Activated T-helper 2 cell treated with anti-CD3 and anti-CD28 coated beads, Interferon-gamma antibody, Interleukin-2, Interleukin-4, amounts not matched to agents 10 μg/mL and 5 μg/mL and 100 μg/mL, durations not matched to agents 14 hours and 24 hours and 36 hours (primary cell): ENCODE measurements around the gene RSPH1. TPM values are rescaled to one million over a fixed set of nuclear protein-coding genes. Genes with fewer than 3 reads are reported as not detected.

Experiments
- total RNA-seq: library from RNA; stranded (reverse); gene quantifications from 2 replicates; pipeline ENCODE4 v1.2.3, GENCODE V29; 2022

The RSPH1 gene
- total RNA-seq, 1 donor from 2014 or later, result not detected

Other genes starting within 250 kb of the RSPH1 start
- gene TFF3, start 180.8 kb downstream of the RSPH1 start, total RNA-seq, result not detected in 2 replicates
- gene TFF2, start 145.2 kb downstream of the RSPH1 start, total RNA-seq, result not detected in 2 replicates
- gene TFF1, start 129.7 kb downstream of the RSPH1 start, total RNA-seq, result 0.48 and 0.51 TPM in 2 replicates
- gene TMPRSS3, start 100.2 kb downstream of the RSPH1 start, total RNA-seq, result 81.0 and 88.1 TPM in 2 replicates
- 86.0 and 87.4 TPM in 2 replicates for gene UBASH3A, start 92.3 kb downstream of the RSPH1 start, total RNA-seq
- gene SLC37A1, start 17.6 kb upstream of the RSPH1 start, total RNA-seq, result 21.6 and 22.3 TPM in 2 replicates
- gene PDE9A, start 157.4 kb upstream of the RSPH1 start, total RNA-seq, result 16.6 and 17.5 TPM in 2 replicates